Neutrophil (primary cell): Measurements from ENCODE around the gene HIGD2A.

Experiments used
- H3K27ac ChIP-seq: fragments of 200-600 bp; sonication (generic); 2 replicates; pipeline ENCODE4 v1.5.1; 2016; ENCODE audit warnings: mild to moderate bottlenecking, moderate library complexity
- H3K27me3 ChIP-seq: fragments of 200-600 bp; sonication (generic); 2 replicates; pipeline ENCODE4 v1.6.0; 2016; ENCODE audit warnings: mild to moderate bottlenecking
- H3K36me3 ChIP-seq: fragments of 200-600 bp; sonication (generic); 2 replicates; pipeline ENCODE4 v1.5.1; 2017
- H3K4me1 ChIP-seq, 2 experiments: fragments of 200-600 bp in 1 of 2; sonication (generic) in 1 of 2; 1 replicate in 1 of 2; 2 replicates in 1 of 2; pipeline versions ENCODE4 v1.5.1 to v1.6.1; 2013 to 2016; ENCODE audit warnings: low read depth in 1 of 2, low read length in 1 of 2, mild to moderate bottlenecking in 1 of 2, moderate library complexity in 1 of 2; ENCODE audit not compliant: control insufficient read depth in 1 of 2, insufficient read depth in 1 of 2
- H3K4me3 ChIP-seq, 2 experiments: fragments of 200-600 bp in 1 of 2; sonication (generic) in 1 of 2; 1 replicate in 1 of 2; 2 replicates in 1 of 2; pipeline ENCODE4 v1.5.1; 2013 to 2016; ENCODE audit warnings: low read depth in 1 of 2, low read length in 1 of 2, mild to moderate bottlenecking in 1 of 2, moderate library complexity in 1 of 2
- H3K9me3 ChIP-seq: fragments of 200-600 bp; sonication (generic); 2 replicates; pipeline ENCODE4 v1.5.1; 2016
- TF ChIP-seq, protein P1 (sequence below): fragments of 200-600 bp; sonication (generic); IDR thresholded peaks from 2 replicates; pipeline ENCODE4 v1.5.1; 2016; ENCODE audit warnings: antibody characterized with exemption

Gene HIGD2A

DNA sequence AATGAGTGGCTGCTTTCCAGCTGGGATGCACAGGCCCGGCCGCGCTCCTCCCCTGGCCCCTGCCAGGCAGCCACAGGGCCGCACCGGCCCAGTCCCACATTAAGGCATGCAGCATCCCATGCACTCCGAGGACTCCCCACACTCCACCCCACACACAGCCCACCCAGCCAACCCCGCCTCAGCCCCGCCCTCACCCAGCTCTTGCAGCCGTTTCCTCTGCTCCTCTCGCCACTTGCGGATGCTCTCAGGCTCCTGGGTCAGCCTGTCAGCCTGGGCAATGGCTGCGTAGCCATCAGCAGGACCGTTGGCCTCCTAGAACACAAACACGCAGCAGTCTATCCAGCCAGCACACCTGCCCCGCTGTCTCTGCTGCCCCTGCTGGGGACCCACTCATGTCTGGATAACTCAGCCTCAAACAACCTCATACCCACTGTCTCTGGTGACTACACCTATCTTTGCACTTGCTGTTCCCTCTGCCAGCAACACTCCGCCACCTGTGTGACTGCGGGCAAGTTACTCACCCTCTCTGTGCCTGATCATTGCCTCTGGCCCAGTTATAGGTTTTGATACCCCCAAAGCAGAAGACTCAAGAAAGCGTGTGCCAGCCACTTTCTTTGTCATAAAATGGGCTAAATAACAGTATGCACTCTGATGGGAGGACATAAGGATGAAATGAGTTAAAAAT lies 9.3 kb downstream of the HIGD2A start:
- Histone ChIP-seq H3K9me3 (no peaks in the 10 kb centered on the region), H3K36me3 (peaks cover 45% of the 10 kb centered on the region), H3K4me1 (no peaks in the 10 kb centered on the region), H3K27ac (no peak overlapping the region), H3K4me3 (no peak overlapping the region), H3K27me3 (no peaks in the 10 kb centered on the region)
- TF ChIP-seq, protein P1, sequence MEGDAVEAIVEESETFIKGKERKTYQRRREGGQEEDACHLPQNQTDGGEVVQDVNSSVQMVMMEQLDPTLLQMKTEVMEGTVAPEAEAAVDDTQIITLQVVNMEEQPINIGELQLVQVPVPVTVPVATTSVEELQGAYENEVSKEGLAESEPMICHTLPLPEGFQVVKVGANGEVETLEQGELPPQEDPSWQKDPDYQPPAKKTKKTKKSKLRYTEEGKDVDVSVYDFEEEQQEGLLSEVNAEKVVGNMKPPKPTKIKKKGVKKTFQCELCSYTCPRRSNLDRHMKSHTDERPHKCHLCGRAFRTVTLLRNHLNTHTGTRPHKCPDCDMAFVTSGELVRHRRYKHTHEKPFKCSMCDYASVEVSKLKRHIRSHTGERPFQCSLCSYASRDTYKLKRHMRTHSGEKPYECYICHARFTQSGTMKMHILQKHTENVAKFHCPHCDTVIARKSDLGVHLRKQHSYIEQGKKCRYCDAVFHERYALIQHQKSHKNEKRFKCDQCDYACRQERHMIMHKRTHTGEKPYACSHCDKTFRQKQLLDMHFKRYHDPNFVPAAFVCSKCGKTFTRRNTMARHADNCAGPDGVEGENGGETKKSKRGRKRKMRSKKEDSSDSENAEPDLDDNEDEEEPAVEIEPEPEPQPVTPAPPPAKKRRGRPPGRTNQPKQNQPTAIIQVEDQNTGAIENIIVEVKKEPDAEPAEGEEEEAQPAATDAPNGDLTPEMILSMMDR, result no peak

DNA sequence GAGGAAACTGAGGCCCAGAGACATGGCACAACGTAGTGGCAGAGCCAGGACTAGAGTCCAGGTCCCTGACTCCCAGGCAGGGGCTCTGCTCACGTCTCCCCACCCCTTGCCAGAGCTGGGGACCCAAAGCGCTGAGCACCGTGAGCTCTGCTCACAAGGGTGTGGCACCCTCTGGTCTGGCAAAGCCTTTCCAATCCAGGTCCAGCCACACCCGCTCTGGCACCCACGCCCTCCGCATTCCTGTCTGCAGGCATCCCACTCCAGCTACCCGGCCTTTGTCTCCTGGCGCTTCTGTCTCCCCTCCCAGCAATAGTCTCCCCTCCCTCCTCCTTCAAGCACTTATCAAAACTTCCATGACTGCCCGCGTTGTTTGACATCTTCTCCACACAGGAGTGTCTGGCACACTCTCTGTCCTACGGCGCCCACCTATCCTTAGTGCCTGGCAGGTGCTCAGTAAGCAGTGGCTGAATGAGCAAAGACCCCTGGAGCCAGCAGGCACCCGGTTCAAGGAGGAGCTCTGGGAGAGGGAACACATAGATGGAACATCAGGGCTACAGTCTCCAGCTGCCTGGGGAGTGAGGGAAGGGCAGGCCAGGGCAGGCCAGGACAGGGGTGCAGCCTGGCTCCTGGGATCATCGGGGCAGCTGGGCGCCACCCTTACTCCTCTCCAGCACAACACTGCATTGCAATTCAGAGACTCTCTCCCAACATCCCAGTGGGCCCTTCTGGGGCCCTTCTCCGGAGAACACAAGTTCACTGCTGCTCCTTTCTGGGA lies 12.0 kb downstream of the HIGD2A start:
- Histone ChIP-seq H3K4me3 (no peak overlapping the region), H3K27me3 (no peaks in the 10 kb centered on the region), H3K27ac (no peak overlapping the region), H3K9me3 (no peaks in the 10 kb centered on the region), H3K36me3 (peaks cover 40% of the 10 kb centered on the region), H3K4me1 (no peaks in the 10 kb centered on the region)
- TF ChIP-seq, protein P1, result no peak

DNA sequence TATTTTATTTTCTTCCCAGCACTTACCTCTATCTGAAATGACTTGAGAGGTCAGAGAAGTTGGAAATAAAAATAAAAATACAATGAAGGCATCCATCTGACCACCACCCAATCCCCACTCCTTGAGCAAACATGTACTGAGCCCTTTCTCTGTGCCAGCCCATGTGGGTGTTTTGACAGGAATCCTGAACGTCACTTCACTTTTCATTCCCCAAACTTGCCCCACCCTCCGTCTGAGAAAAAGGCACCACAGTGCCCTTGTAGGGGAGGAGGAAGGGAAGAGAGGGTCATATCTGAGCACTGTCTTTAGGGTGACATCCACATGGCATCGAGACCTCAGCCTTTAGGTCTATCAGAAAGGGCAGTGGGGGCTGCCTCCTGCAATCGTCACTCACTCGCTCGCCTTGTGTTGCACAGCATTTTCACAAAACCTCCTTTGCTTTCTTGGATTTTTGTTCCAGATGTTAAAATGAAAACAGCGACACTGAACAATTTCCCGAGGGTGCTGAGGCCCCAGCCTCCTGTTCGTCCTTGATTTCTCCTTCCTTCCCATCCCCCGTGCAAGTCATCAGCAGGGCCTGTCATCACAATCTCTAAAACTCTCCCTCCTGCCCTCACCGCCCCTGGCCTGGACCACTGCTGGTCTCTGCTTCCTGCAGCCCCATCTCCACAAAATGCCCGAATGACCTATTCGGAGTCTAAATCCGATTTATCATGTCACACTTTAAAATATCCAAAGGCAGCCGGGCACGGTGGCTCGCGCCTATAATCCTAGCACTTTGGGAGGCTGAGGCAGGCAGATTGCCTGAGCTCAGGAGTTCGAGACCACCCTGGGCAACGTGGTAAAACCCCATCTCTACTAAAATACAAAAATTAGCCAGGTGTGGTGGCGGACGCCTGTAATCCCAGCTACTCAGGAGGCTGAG lies 13.0 kb downstream of the HIGD2A start:
- Histone ChIP-seq H3K4me3 (no peak overlapping the region), H3K36me3 (peaks cover 40% of the 10 kb centered on the region)
- TF ChIP-seq, protein P1, result no peak

DNA sequence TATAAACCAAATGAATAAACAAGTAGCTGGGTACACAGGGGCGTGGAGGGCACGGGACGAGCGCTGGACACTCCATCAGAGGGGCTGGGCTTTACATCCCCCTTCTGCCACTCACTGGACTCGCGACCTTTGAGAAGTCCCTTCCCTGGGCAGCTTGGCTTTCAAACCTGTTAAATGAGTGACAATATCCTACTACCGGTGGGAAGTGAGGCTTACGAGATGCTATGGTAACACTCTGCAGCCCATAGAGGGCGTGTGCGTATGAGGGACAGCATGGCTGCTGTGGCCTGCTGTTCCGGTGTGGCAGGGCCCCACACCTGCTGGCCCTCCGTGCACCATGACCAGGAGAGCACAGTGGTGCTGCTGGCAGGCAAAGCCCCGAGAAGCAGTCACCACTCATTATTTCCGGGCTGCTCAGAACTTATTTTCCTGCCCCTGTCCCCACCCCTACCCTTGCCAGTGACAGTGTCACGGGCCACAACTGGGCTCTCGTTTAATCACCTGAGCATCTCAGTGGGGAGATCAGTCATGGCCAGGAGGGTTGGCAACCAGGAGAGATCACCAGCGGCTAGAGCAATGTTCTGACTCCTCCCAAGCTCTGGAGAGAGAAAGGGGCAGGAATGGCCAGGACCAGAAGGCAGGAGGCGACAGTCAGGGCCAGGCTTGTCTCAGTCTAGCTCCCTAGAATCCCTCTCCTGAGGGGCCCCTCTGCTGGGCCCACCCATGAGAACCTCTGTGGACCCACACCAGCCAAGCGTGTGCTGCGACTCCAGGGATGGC lies 17.3 kb downstream of the HIGD2A start:
- no peak overlapping the region for H3K4me3 ChIP-seq
- no peak overlapping the region for H3K27ac ChIP-seq
- no peaks in the 10 kb centered on the region for H3K9me3 ChIP-seq
- no peaks in the 10 kb centered on the region for H3K27me3 ChIP-seq
- TF ChIP-seq, protein P1, result no peak
- peaks cover 58% of the 10 kb centered on the region for H3K36me3 ChIP-seq
- H3K4me1 ChIP-seq, result no peaks in the 10 kb centered on the region

More for the DNA sequence above, 13.0 kb downstream of the HIGD2A start:
- no peaks in the 10 kb centered on the region for H3K9me3 ChIP-seq
- H3K27me3 ChIP-seq, result no peaks in the 10 kb centered on the region
- no peaks in the 10 kb centered on the region for H3K4me1 ChIP-seq
- no peak overlapping the region for H3K27ac ChIP-seq
